GM10266 (cell line): ENCODE results near the gene ADAMTS15.
"Not testable (repeated sequence)": the region's sequence is repeated elsewhere in the genome, so short reads cannot be mapped to it uniquely, and the experiment has no call there.

Source experiments
- DNase-seq: peaks from one replicate; pipeline ENCODE4 v3.0.0; 2012; ENCODE audit errors: extremely low spot score
- TF ChIP-seq, protein P1 (sequence below): IDR thresholded peaks from 2 replicates; pipeline ENCODE4 v1.5.1; 2012; ENCODE audit warnings: mild to moderate bottlenecking, low read depth; ENCODE audit not compliant: control insufficient read depth, insufficient read depth; ENCODE audit errors: missing control alignments

Gene ADAMTS15

DNA sequence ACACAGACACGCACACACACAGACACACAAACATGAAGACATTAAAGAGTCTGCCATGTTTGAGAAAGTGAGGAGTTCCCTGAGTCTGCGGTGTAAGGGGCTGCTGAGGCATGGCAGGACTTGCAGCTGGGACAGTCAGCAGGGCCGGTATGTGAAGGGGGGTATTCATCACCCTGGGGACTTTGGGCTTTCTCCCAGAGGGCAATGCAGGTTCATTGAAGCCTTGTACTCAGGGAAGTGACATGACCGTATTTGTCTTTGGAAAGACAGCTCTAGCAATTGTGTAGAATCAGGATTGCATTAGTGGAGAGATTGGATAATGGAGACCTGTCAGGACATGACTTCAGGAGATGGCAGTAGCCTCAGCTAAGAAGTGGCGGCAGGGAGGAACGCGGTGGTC, 10.6 kb upstream of the ADAMTS15 start:
- TF ChIP-seq, protein P1, sequence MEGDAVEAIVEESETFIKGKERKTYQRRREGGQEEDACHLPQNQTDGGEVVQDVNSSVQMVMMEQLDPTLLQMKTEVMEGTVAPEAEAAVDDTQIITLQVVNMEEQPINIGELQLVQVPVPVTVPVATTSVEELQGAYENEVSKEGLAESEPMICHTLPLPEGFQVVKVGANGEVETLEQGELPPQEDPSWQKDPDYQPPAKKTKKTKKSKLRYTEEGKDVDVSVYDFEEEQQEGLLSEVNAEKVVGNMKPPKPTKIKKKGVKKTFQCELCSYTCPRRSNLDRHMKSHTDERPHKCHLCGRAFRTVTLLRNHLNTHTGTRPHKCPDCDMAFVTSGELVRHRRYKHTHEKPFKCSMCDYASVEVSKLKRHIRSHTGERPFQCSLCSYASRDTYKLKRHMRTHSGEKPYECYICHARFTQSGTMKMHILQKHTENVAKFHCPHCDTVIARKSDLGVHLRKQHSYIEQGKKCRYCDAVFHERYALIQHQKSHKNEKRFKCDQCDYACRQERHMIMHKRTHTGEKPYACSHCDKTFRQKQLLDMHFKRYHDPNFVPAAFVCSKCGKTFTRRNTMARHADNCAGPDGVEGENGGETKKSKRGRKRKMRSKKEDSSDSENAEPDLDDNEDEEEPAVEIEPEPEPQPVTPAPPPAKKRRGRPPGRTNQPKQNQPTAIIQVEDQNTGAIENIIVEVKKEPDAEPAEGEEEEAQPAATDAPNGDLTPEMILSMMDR, result no peak
- no peak for DNase-seq

DNA sequence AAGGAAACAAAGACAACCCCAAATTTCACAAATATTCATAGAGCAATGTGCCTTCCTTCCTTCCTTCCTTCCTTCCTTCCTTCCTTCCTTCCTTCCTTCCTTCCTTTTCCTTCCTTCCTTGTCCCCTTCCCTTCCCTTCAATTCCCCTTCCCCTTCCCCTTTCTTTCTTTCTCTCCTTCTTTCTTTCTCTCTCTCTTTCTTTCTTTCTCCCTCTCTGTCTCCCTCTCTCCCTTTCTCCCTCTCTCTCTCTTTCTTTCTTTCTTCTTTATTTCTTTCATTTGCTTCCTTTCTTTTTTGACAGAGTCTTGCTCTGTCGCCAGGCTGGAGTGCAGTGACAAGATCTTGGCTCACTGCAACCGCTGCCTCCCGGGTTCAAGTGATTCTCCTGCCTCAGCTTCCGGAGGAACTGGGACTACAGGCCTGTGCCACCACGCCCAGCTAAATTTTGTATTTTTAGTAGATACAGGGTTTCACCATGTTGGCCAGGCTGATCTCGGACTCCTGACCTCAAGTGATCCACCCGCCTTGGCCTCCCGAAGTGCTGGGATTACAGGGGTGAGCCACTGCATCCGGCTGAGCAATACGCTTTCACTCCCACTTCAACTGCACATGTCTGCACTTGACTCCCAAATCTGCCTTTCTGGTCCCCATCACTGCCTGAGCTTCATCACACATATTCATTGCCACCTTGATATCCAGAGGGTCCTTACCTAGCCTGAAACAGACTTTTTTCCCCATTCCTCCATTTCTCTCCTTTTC, 9.9 kb upstream of the ADAMTS15 start:
- not testable (repeated sequence) for DNase-seq

DNA sequence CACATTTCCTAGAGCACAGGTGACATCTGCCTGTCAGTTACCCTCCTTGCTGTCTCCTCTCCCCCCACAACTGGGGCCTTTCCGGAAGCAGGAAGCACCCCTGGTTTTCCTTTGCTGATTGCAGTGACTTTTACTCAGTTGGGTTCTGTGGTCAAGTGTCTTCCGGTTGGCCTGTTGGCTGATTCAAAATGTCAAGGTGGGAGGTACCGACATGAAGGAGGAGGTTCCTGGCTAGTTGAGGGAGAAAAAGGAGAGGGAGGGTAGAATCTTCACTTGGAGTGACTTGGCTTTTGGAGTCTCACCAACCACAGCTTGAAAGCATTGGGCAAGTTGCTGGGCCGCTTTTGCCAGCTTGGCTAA, 9.3 kb upstream of the ADAMTS15 start:
- DNase-seq, result no peak
- TF ChIP-seq, protein P1, result no peak

DNA sequence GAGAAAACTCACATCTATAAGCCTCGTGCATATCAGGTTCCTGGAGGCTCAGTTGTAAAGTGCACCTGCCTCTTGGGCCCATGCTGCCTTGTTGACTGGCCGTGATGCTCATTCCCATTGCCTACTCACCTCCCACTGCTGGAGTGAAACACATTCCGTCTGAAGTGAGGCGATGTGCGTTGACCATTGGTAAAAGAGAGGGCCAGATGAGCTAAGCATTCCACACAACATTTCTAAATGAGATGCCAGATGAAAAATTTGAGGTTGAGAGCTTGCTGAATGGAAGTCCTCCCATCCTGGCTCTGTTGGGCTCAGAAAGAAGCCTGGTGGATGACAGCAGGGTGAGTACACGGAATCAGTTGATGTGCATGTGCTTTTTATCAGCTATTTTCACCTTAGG, 8.6 kb upstream of the ADAMTS15 start:
- no peak for DNase-seq
- TF ChIP-seq, protein P1, result no peak

DNA sequence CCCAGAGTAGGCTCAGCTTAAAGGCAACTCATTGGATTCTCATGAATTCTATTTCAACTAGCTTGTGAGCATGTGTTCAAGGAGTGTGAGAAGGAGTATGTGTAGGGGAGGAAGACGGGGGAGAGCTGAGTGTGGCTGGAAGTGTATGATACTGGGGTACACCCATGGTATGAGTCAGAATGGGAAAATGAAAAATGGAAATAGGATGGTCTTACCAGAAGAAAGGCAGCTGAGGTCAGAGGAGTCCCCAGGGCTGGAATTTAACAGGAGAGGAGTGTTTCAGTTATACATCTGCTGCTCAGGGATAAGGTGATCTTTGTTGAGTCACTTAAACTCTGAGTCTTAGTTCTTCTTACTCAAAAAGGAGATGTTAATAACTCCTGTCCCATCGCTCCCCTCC, 6.7 kb upstream of the ADAMTS15 start:
- DNase-seq, result no peak
- TF ChIP-seq, protein P1, result no peak

DNA sequence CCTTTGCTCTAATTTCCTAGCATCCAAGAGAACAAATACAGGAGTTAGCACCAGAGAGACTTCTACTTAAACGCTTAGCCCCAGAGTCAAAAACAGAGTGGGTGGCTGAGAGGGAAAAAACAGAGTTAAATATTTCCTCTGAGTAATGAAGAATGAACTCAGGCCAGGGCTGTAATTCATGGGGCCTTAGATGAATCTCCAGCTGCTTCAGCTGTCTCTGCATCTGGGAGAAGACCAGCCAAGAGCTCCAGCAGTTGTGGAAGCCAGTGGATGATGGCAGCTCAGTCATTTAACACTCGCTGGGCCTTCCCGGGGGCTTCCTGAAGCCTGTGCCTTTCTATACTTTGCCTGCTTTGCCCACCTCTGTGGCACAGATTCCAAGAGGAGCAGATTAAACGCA, 5.7 kb upstream of the ADAMTS15 start:
- TF ChIP-seq, protein P1, result no peak
- DNase-seq, result no peak

DNA sequence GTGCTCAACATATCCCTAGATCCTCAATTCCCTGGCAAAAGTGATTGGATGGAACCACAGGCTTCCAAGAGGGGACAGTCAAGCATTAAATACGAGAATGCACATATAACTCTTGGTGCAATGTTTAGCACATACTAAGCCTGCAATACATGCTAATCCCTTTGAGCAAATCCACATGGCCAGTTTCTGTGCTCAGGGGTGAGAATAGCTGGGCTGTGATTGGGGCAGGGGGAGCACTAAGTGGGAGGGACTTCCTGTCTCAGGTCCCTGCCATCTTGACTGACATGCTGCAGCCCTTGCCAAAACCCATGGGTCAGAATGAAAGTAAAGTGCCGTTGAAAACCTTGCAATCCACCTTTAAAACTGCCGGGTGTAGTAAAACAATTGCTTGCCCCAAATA, 2.7 kb upstream of the ADAMTS15 start:
- no peak for DNase-seq
- TF ChIP-seq, protein P1, result no peak

DNA sequence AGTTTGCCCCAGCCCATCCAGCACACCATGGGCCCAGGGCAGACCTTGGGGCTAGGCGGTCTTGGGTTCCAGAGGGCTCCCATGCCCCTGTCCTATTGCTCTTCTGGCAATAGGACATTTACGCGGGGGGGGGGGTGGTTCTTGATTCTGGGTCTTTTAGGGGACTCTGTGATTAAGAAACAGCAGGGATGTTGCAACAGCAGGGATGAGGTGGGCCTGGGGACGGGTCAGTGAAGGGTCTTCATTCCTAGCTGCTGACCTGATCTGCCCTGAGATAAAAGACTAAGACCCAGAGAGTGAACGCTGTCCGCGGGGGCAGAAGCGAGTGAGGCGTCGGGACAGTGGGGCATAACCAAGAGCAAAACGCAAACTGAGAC, 418 bp upstream of the ADAMTS15 start:
- DNase-seq, result no peak
- TF ChIP-seq, protein P1, result no peak
